A549 (cell line): ENCODE measurements around the gene RNF214. TPM values are rescaled to one million over a fixed set of nuclear protein-coding genes. Genes with fewer than 3 reads are reported as not detected.

ENCODE experiments used
- ATAC-seq, 2 experiments: fragments of 200-7000 bp in 1 of 2; fragments of >200 bp in 1 of 2; cut with Nextera tagmentation in 1 of 2; cut with Tn5 transposase in 1 of 2; 3 replicates each; pipeline versions ENCODE4 v1.8.0 to v1.9.1; 2018 to 2020; ENCODE audit warnings: mild to moderate bottlenecking in 1 of 2, moderate library complexity in 1 of 2
- CTCF ChIA-PET: fragments of 300-600 bp; sonication (Branson Sonifier 250); formaldehyde crosslinking; extraction: SDS; loops from one replicate; lab custom pipeline; 2021; ENCODE audit warnings: antibody characterized with exemption, inconsistent platforms; lab: Yijun Ruan, JAX
- POLR2A ChIA-PET: fragments of 350-600 bp; formaldehyde crosslinking; extraction: SDS; loops from one replicate; lab custom pipeline; 2021; ENCODE audit warnings: antibody characterized with exemption, inconsistent platforms; lab: Yijun Ruan, JAX
- DNase-seq, 2 experiments: peaks; one replicate each; pipeline versions ENCODE4 v3.0.0 to v3.0.0-alpha.2; 2011 to 2016; ENCODE audit warnings: low read depth in 1 of 2, low spot score in 1 of 2
- FAIRE-seq: peaks from 2 replicates; lab custom pipeline; 2011; peaks lifted over from hg19 to GRCh38; lab: Jason Lieb, UNC
- H3K27ac ChIP-seq, 2 experiments: fragments of >200 bp; sonication (Bioruptor Twin); formaldehyde crosslinking; 3 replicates each; pipeline ENCODE4 v1.5.1; 2016 to 2017
- H3K4me1 ChIP-seq: fragments of >200 bp; sonication (Bioruptor Twin); formaldehyde crosslinking; 3 replicates; pipeline ENCODE4 v1.6.1; 2016
- H3K4me2 ChIP-seq: fragments of >200 bp; sonication (Bioruptor Twin); formaldehyde crosslinking; 3 replicates; pipeline ENCODE4 v1.6.1; 2016
- H3K4me3 ChIP-seq: fragments of >200 bp; sonication (Bioruptor Twin); formaldehyde crosslinking; 3 replicates; pipeline ENCODE4 v1.5.1; 2016
- H3K9me3 ChIP-seq: fragments of >200 bp; sonication (Bioruptor Twin); formaldehyde crosslinking; 3 replicates; pipeline ENCODE4 v1.6.1; 2016
- CBX2 ChIP-seq: fragments of 200-600 bp; sonication (generic); IDR thresholded peaks from 2 replicates; pipeline ENCODE4 v1.6.1; 2016; ENCODE audit warnings: low read depth, mild to moderate bottlenecking, borderline replicate concordance
- CHD2 ChIP-seq: fragments of 150-350 bp; IDR thresholded peaks from 2 replicates; pipeline ENCODE4 v1.6.1; 2014; ENCODE audit warnings: low read length; ENCODE audit not compliant: partially characterized antibody
- CHD4 ChIP-seq: fragments of 200-600 bp; sonication (generic); IDR thresholded peaks from 2 replicates; pipeline ENCODE4 v1.6.1; 2016; ENCODE audit warnings: antibody characterized with exemption, mild to moderate bottlenecking, borderline replicate concordance
- EHMT2 ChIP-seq: fragments of 200-600 bp; sonication (generic); IDR thresholded peaks from 2 replicates; pipeline ENCODE4 v1.6.1; 2016; ENCODE audit warnings: antibody characterized with exemption, low read depth, mild to moderate bottlenecking, moderate library complexity
- ESRRA ChIP-seq: fragments of 150-350 bp; IDR thresholded peaks from 2 replicates; pipeline ENCODE4 v1.6.1; 2014; ENCODE audit warnings: mild to moderate bottlenecking, low read length, borderline replicate concordance
- FOSL2 ChIP-seq, 2 experiments: fragments of 450-650 bp in 1 of 2; fragments of >200 bp in 1 of 2; sonication (Bioruptor Twin) in 1 of 2; formaldehyde crosslinking; IDR thresholded peaks; 2 replicates each; pipeline versions ENCODE4 v1.5.0 to v1.6.1; 2016 to 2020; ENCODE audit warnings: mild to moderate bottlenecking in 1 of 2, moderate library complexity in 1 of 2
- HDAC2 ChIP-seq: fragments of 200-600 bp; sonication (generic); IDR thresholded peaks from 2 replicates; pipeline ENCODE4 v1.6.1; 2016
- HOXB13 ChIP-seq: fragments of 250-450 bp; sonication (Bioruptor Pico); IDR thresholded peaks from 2 replicates; pipeline ENCODE4 v1.5.0; 2020; ENCODE audit warnings: low read depth, mild to moderate bottlenecking, moderate library complexity
- JUN ChIP-seq, 2 experiments: fragments of >200 bp; sonication (Bioruptor Twin); formaldehyde crosslinking; IDR thresholded peaks; 2 replicates in 1 of 2; 3 replicates in 1 of 2; pipeline ENCODE4 v1.6.1; 2016 to 2017
- MAFK ChIP-seq: fragments of 450-650 bp; IDR thresholded peaks from 2 replicates; pipeline ENCODE4 v1.6.1; 2014; ENCODE audit not compliant: partially characterized antibody
- MYC ChIP-seq: IDR thresholded peaks from 2 replicates; pipeline ENCODE4 v1.6.1; 2012; ENCODE audit warnings: mild to moderate bottlenecking, inconsistent platforms, low read length, improper control_type of control experiment, borderline replicate concordance
- NFE2L2 ChIP-seq: fragments of 150-350 bp; conservative IDR thresholded peaks from 2 replicates; pipeline ENCODE4 v1.6.1; 2014; ENCODE audit warnings: low read length
- NR3C1 ChIP-seq: fragments of >200 bp; sonication (Bioruptor Twin); formaldehyde crosslinking; IDR thresholded peaks from 3 replicates; pipeline ENCODE4 v1.6.1; 2017
- RAD21 ChIP-seq, 2 experiments: fragments of >200 bp in 1 of 2; sonication (Bioruptor Twin) in 1 of 2; formaldehyde crosslinking in 1 of 2; IDR thresholded peaks in 1 of 2; conservative IDR thresholded peaks in 1 of 2; 2 replicates in 1 of 2; 3 replicates in 1 of 2; pipeline ENCODE4 v1.6.1; 2012 to 2018; ENCODE audit warnings: inconsistent platforms in 1 of 2
- RARB ChIP-seq: fragments of 250-450 bp; sonication (Bioruptor Pico); IDR thresholded peaks from 2 replicates; pipeline ENCODE4 v1.8.0; 2021; ENCODE audit warnings: mild to moderate bottlenecking, moderate library complexity
- RFX5 ChIP-seq: fragments of 450-650 bp; IDR thresholded peaks from 2 replicates; pipeline ENCODE4 v1.7.1; 2014; ENCODE audit warnings: antibody characterized with exemption, mild to moderate bottlenecking, moderate library complexity
- SREBF2 ChIP-seq: fragments of 450-650 bp; IDR thresholded peaks from 2 replicates; pipeline ENCODE4 v1.6.1; 2014; ENCODE audit warnings: mild to moderate bottlenecking, moderate library complexity
- ZC3H11A ChIP-seq: fragments of 450-650 bp; IDR thresholded peaks from 2 replicates; pipeline ENCODE4 v1.6.1; 2014; ENCODE audit warnings: antibody characterized with exemption, mild to moderate bottlenecking
- WGBS: methylation state at CpG from one replicate; pipeline ENCODE4 v1.1.6; 2017; ENCODE audit errors: missing lambda C conversion rate; 5-methylcytosine and 5-hydroxymethylcytosine counted together
- polyA plus RNA-seq, 4 experiments: library from polyadenylated mRNA; depleted of rRNA in 3 of 4; stranded (reverse); fragments of >200 nt; fragmentation: RNase III in 1 of 4; extraction: RNeasy Plus Mini Kit Qiagen cat#74134 plus additional on column Dnase treatment in 1 of 4; gene quantifications; 2 replicates in 3 of 4; 3 replicates in 1 of 4; pipeline ENCODE4 v1.2.3, GENCODE V29; 2011 to 2017
- TF ChIP-seq, protein P1 (sequence below): IDR thresholded peaks from 2 replicates; pipeline ENCODE4 v1.6.1; 2012; ENCODE audit warnings: low read depth, borderline replicate concordance
- TF ChIP-seq, protein P2 (sequence below): fragments of 250-450 bp; sonication (Bioruptor Pico); IDR thresholded peaks from 2 replicates; pipeline ENCODE4 v1.5.0; 2020; ENCODE audit warnings: low read depth, mild to moderate bottlenecking, moderate library complexity
- TF ChIP-seq, protein P3 (sequence below): fragments of 450-650 bp; IDR thresholded peaks from 2 replicates; pipeline ENCODE4 v1.6.1; 2014; ENCODE audit warnings: antibody characterized with exemption

Gene RNF214
- polyA plus RNA-seq, 2 of the 4 experiments (the other 2 are of a cell fraction): 11.0 to 15.9 TPM

DNA sequence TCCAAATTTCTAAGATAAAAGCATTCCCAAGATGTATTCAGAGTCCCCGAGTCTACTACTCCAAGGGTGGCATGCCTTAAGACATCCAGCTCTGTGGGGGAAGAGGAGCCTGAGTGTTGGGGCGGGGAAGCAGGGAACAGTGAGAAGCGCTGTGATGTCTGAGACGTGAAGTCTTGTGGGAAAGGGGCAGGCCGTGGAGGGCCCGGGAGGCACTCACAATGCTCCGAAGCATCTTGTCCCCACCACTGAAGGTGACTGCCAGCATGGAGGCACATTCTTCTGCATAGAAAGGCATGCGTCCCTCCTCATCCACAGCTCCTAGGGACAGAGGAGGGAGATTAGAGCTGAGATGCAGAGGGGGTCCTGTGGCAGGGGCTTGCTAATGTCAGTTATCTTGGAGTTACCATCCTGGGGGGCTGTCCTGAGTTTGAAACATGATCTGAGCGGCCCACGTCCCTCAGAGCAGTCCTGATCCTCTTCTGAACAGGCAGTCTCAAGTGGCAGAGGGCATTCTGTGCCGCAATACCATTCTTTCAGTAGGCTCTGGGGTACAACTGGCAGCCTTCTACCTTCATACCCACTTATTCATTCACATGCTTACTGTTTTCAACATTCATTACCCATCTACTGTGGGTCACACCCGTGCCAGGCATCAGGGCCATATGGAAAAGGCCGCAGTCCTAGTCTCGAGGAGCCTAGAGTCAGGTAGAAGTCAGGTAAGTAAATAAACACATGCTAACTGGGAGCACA lies 9.3 kb upstream of the RNF214 start (continued):
- TF ChIP-seq, protein P1, sequence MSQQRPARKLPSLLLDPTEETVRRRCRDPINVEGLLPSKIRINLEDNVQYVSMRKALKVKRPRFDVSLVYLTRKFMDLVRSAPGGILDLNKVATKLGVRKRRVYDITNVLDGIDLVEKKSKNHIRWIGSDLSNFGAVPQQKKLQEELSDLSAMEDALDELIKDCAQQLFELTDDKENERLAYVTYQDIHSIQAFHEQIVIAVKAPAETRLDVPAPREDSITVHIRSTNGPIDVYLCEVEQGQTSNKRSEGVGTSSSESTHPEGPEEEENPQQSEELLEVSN: no peak

DNA sequence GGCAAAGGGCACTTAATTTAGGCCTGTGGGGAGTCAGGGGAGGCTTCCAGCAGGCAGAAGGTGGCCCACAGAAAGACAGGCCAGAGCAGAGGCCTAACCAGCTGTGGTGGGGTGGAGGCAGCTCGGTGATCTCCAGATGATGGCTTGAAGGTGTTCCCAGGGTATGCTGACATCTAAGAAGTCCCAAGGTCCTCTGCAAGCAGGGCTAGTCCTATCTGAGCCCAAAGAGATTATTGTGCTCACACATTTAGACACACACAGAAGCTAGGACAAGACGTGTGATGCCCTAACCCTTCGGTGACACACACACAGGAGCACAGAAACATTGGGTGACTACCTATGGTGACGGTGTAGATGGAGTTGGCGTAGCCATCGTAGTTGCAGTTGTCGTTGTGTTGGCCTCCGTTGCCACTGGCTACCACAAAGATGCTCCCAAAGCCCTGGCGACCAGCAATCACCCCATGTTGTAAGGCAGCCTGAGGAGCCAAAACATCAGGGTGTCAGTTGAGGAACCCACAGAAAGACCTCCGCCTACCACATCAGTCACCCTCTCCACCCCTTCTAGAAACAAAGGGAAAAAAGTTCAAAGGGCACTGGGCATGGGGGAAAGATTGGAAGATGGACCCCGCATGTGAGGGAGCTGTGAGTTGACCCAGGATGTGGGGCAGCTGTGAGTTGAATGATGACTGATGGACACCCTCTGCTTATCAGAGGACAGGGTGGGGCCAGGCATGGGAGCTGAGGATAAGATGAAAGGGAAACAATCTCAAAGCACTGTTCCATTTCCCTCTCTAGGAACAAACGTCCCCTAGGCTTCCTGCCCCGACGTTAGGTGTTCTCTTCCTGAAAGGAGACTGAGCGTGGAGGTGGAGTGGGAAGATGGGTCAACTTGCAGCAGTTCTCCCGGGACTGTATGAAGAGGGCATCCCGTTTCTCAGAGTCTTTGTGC lies 8.5 kb upstream of the RNF214 start:
- DNase-seq: no peak
- Histone ChIP-seq H3K4me3 (no peak overlapping the region), H3K27ac (no peak overlapping the region), H3K9me3 (no peaks in the 10 kb centered on the region), H3K4me2 (no peak overlapping the region)
- 83% methylated on average over 16 of the region's 17 CpGs for WGBS
- no peak for ATAC-seq
- CTCF ChIA-PET: interaction anchor here (0.6 to 7.4 kb wide), 8 partner anchors 20 to 491 kb away, joined by 4 to 69 read pairs (median 23); partner anchors contain the start of genes APOA5 and SIDT2
- POLR2A ChIA-PET: no interaction called here
- no peak for TF ChIP-seq JUN (IDR thresholded peaks at IDR 0.05)
- no peak for TF ChIP-seq MAFK
- TF ChIP-seq, protein P2, sequence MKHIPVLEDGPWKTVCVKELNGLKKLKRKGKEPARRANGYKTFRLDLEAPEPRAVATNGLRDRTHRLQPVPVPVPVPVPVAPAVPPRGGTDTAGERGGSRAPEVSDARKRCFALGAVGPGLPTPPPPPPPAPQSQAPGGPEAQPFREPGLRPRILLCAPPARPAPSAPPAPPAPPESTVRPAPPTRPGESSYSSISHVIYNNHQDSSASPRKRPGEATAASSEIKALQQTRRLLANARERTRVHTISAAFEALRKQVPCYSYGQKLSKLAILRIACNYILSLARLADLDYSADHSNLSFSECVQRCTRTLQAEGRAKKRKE (CRISPR knock-in tag): no peak
- TF ChIP-seq HOXB13 (CRISPR knock-in tag): no peak
- TF ChIP-seq MYC: no peak
- TF ChIP-seq, protein P3, sequence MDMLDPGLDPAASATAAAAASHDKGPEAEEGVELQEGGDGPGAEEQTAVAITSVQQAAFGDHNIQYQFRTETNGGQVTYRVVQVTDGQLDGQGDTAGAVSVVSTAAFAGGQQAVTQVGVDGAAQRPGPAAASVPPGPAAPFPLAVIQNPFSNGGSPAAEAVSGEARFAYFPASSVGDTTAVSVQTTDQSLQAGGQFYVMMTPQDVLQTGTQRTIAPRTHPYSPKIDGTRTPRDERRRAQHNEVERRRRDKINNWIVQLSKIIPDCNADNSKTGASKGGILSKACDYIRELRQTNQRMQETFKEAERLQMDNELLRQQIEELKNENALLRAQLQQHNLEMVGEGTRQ: no peak
- no peak for TF ChIP-seq NFE2L2
- no peak for TF ChIP-seq RFX5
- no peak for TF ChIP-seq FOSL2 (IDR thresholded peaks at IDR 0.05)
- no peak for TF ChIP-seq FOSL2 (CRISPR knock-in tag; IDR thresholded peaks at IDR 0.05)
- no peak for TF ChIP-seq ESRRA
- no peak for TF ChIP-seq ZC3H11A
- no peak for TF ChIP-seq CBX2
- no peak for TF ChIP-seq SREBF2
- no peak for TF ChIP-seq HDAC2
- TF ChIP-seq RARB: no peak
- TF ChIP-seq EHMT2: no peak
- no peak for TF ChIP-seq CHD2
- no peak for TF ChIP-seq RAD21 (conservative IDR thresholded peaks at IDR 0.05 in 1 of 2, IDR thresholded peaks at IDR 0.05 in 1 of 2)
- no peak for TF ChIP-seq CHD4
- TF ChIP-seq NR3C1: no peak
- TF ChIP-seq, all 56 proteins: peak for 0
- 0 out of 3 replicates have a peak, but pooled peaks cover 4% of the 10 kb centered on the region for H3K4me1 ChIP-seq
- FAIRE-seq: no peak
